ENCODE data around the gene BTN1A1. TPM values are rescaled to one million over a fixed set of nuclear protein-coding genes. Genes with fewer than 3 reads are reported as not detected.

BTN1A1 gene
- total and polyA plus RNA-seq, 9 of the 15 experiments (the other 6 are each of a cell fraction or from before 2014, with no cell fraction given), result 0.01 to 0.15 (median 0.06) TPM; not detected in 4

- TF ChIP-seq MAFG (tag; conservative IDR thresholded peaks at IDR 0.05) (peak; percentile 80), PHTF2 (CRISPR knock-in tag; IDR thresholded peaks at IDR 0.05) (no peak), SMAD1 (IDR thresholded peaks at IDR 0.05; ENCODE audit: low read depth, low read length, partially characterized antibody) (no peak), STAT5A (IDR thresholded peaks at IDR 0.05; ENCODE audit: borderline replicate concordance, low read length) (no peak), PHF8 (IDR thresholded peaks at IDR 0.05; ENCODE audit: borderline replicate concordance, low read length) (peak; percentile 32), ZNF512 (tag; IDR thresholded peaks at IDR 0.05) (peak; percentile 48; the same call in 1 of the 2 replicates), DMBX1 (CRISPR knock-in tag; IDR thresholded peaks at IDR 0.05; ENCODE audit: borderline replicate concordance) (no peak), THRAP3 (IDR thresholded peaks at IDR 0.05; ENCODE audit: borderline replicate concordance) (peak; percentile 89; the same call in 1 of the 2 replicates), RBM39 (optimal IDR thresholded peaks at IDR 0.05; ENCODE audit: low read depth, low read length) (peak; percentile 2), HBP1 (CRISPR knock-in tag; IDR thresholded peaks at IDR 0.05) (peak; percentile 74; the same call in 1 of the 2 replicates), OTX1 (CRISPR knock-in tag; IDR thresholded peaks at IDR 0.05) (peak; percentile 73; the same call in 1 of the 2 replicates), ZBTB40 (IDR thresholded peaks at IDR 0.05) (peak; percentile 77), ZBTB40 (CRISPR knock-in tag; IDR thresholded peaks at IDR 0.05) (no peak), NFYB (IDR thresholded peaks at IDR 0.05; ENCODE audit: extremely low read depth, insufficient read length) (no peak), KLF16 (IDR thresholded peaks at IDR 0.05) (no peak), POLR2B (IDR thresholded peaks at IDR 0.05; ENCODE audit: low read depth, partially characterized antibody) (peak; percentile 38), ZNF384 (IDR thresholded peaks at IDR 0.05; ENCODE audit: low read depth, low read length) (peak; percentile 80)
Observed at GRCh38 chr6:26536571-26537159, 36.6 kb downstream of the BTN1A1 start (continued).
